SK-N-SH (cell line): ENCODE measurements around the gene SIN3A. TPM values are rescaled to one million over a fixed set of nuclear protein-coding genes. Genes with fewer than 3 reads are reported as not detected.

ENCODE experiments used
- CTCF ChIA-PET: fragments of 300-600, 350-600 bp; formaldehyde crosslinking; extraction: SDS; loops from one replicate; lab custom pipeline; 2021; lab: Yijun Ruan, JAX
- POLR2A ChIA-PET: fragments of 350-600 bp; sonication (Branson Sonifier 250); formaldehyde crosslinking; extraction: SDS; loops from one replicate; lab custom pipeline; 2020; ENCODE audit warnings: antibody characterized with exemption, inconsistent platforms; lab: Yijun Ruan, JAX
- DNase-seq: peaks from one replicate; pipeline ENCODE4 v3.0.0; 2012
- H2AFZ ChIP-seq: fragments of 200-600 bp; sonication (generic); 2 replicates; pipeline ENCODE4 v1.8.1; 2016; ENCODE audit warnings: antibody characterized with exemption, mild to moderate bottlenecking, low read depth
- H3F3A ChIP-seq: fragments of 200-600 bp; sonication (generic); replicated peaks from 2 replicates; pipeline ENCODE3; 2016; ENCODE audit warnings: antibody characterized with exemption, mild to moderate bottlenecking; ENCODE audit not compliant: insufficient read depth
- H3K27ac ChIP-seq, 2 experiments: fragments of 200-500 bp in 1 of 2; fragments of 200-600 bp in 1 of 2; sonication (Bioruptor generic) in 1 of 2; sonication (generic), shearing (Covaris generic) in 1 of 2; 2 replicates each; pipeline versions ENCODE4 v1.5.1 to v1.6.1; 2014 to 2016; ENCODE audit warnings: low read depth in 2 of 2, inconsistent platforms in 1 of 2, low read length in 1 of 2, mild to moderate bottlenecking in 1 of 2, mixed read lengths in 1 of 2
- H3K27me3 ChIP-seq: fragments of 200-600 bp; sonication (generic), shearing (Covaris generic); 2 replicates; pipeline ENCODE4 v1.6.1; 2016; ENCODE audit warnings: mixed run types; ENCODE audit not compliant: insufficient read depth
- H3K36me3 ChIP-seq, 2 experiments: fragments of 200-500 bp in 1 of 2; fragments of 200-600 bp in 1 of 2; sonication (Bioruptor generic) in 1 of 2; sonication (generic) in 1 of 2; replicated peaks in 1 of 2; 2 replicates each; pipeline versions ENCODE3 to v1.5.1; 2014 to 2016; ENCODE audit warnings: low read length in 1 of 2, mild to moderate bottlenecking in 1 of 2; ENCODE audit not compliant: insufficient read depth in 2 of 2, control insufficient read depth in 1 of 2
- H3K4me1 ChIP-seq, 2 experiments: fragments of 200-500 bp in 1 of 2; fragments of 200-600 bp in 1 of 2; sonication (Bioruptor generic) in 1 of 2; sonication (generic), shearing (Covaris generic) in 1 of 2; 2 replicates each; pipeline versions ENCODE4 v1.5.1 to v1.6.1; 2014 to 2016; ENCODE audit warnings: low read depth in 1 of 2, low read length in 1 of 2, mixed run types in 1 of 2; ENCODE audit not compliant: insufficient read depth in 2 of 2, control insufficient read depth in 1 of 2
- H3K4me2 ChIP-seq: fragments of 200-600 bp; sonication (generic), shearing (Covaris generic); 2 replicates; pipeline ENCODE4 v1.6.1; 2017; ENCODE audit warnings: mixed run types
- H3K4me3 ChIP-seq, 2 experiments: fragments of 200-500 bp in 1 of 2; fragments of 200-600 bp in 1 of 2; sonication (Bioruptor generic) in 1 of 2; sonication (generic), shearing (Covaris generic) in 1 of 2; 2 replicates each; pipeline versions ENCODE4 v1.5.1 to v1.8.1; 2014 to 2016; ENCODE audit warnings: low read depth in 2 of 2, inconsistent platforms in 1 of 2, low read length in 1 of 2, mild to moderate bottlenecking in 1 of 2, mixed read lengths in 1 of 2, moderate library complexity in 1 of 2
- H3K79me2 ChIP-seq: fragments of 200-600 bp; sonication (generic); 2 replicates; pipeline ENCODE4 v1.8.1; 2017; ENCODE audit warnings: mild to moderate bottlenecking; ENCODE audit not compliant: insufficient read depth
- H3K9ac ChIP-seq: fragments of 200-600 bp; sonication (generic); 2 replicates; pipeline ENCODE4 v1.6.1; 2017; ENCODE audit warnings: mixed run types
- H3K9me2 ChIP-seq: fragments of 200-600 bp; sonication (generic); 2 replicates; pipeline ENCODE4 v1.6.1; 2017; ENCODE audit warnings: mixed run types
- H3K9me3 ChIP-seq: fragments of 200-600 bp; sonication (generic); 2 replicates; pipeline ENCODE4 v1.6.1; 2017; ENCODE audit warnings: mixed run types, mild to moderate bottlenecking, moderate library complexity
- H4K20me1 ChIP-seq: fragments of 200-600 bp; sonication (generic); 2 replicates; pipeline ENCODE4 v1.6.1; 2017; ENCODE audit warnings: mild to moderate bottlenecking, mixed run types; ENCODE audit not compliant: insufficient read depth
- CHD2 ChIP-seq: fragments of 150-350 bp; IDR thresholded peaks from 2 replicates; pipeline ENCODE4 v1.6.1; 2018; ENCODE audit warnings: low read length; ENCODE audit not compliant: partially characterized antibody
- EP300 ChIP-seq, 2 experiments: IDR thresholded peaks; 2 replicates each; pipeline versions ENCODE4 v1.4.0 to v1.6.1; 2012; ENCODE audit warnings: borderline replicate concordance in 1 of 2, low read depth in 1 of 2, low read length in 1 of 2
- EZH2phosphoT487 ChIP-seq: fragments of 200-600 bp; sonication (generic); IDR thresholded peaks from 2 replicates; pipeline ENCODE4 v1.6.1; 2017; ENCODE audit warnings: low read depth, mixed run types, mild to moderate bottlenecking, antibody characterized with exemption, moderate library complexity, borderline replicate concordance
- FOXJ3 ChIP-seq: sonication (generic); formaldehyde crosslinking; IDR thresholded peaks from 2 replicates; pipeline ENCODE4 v1.5.1; 2020; ENCODE audit warnings: mild to moderate bottlenecking, missing genetic modification reagents
- FOXM1 ChIP-seq: IDR thresholded peaks from 2 replicates; pipeline ENCODE4 v1.4.0; 2012; ENCODE audit warnings: low read depth, mild to moderate bottlenecking
- GABPA ChIP-seq: IDR thresholded peaks from 2 replicates; pipeline ENCODE4 v1.4.0; 2012; ENCODE audit warnings: low read depth, mild to moderate bottlenecking
- JUND ChIP-seq: IDR thresholded peaks from 2 replicates; pipeline ENCODE4 v1.4.0; 2012
- RCOR1 ChIP-seq: fragments of 150-350 bp; IDR thresholded peaks from 2 replicates; pipeline ENCODE4 v1.6.1; 2017; ENCODE audit warnings: antibody characterized with exemption, low read length
- REST ChIP-seq: IDR thresholded peaks from 2 replicates; pipeline ENCODE4 v1.6.1; 2012; ENCODE audit warnings: mild to moderate bottlenecking, low read depth, low read length, moderate library complexity
- RFX5 ChIP-seq: IDR thresholded peaks from 2 replicates; pipeline ENCODE4 v1.6.1; 2012; ENCODE audit warnings: mild to moderate bottlenecking, improper control_type of control experiment, low read length
- SMC3 ChIP-seq: IDR thresholded peaks from 2 replicates; pipeline ENCODE4 v1.6.1; 2012; ENCODE audit warnings: low read depth, low read length, improper control_type of control experiment
- TAF1 ChIP-seq: IDR thresholded peaks from 2 replicates; pipeline ENCODE4 v1.6.1; 2012; ENCODE audit warnings: low read depth, mild to moderate bottlenecking, low read length, moderate library complexity, borderline replicate concordance
- TEAD4 ChIP-seq: IDR thresholded peaks from 2 replicates; pipeline ENCODE4 v1.4.0; 2012; ENCODE audit warnings: mild to moderate bottlenecking, borderline replicate concordance; ENCODE audit not compliant: insufficient read depth
- USF1 ChIP-seq: IDR thresholded peaks from 2 replicates; pipeline ENCODE4 v1.4.0; 2012; ENCODE audit warnings: low read depth, borderline replicate concordance
- USF2 ChIP-seq: fragments of 150-350 bp; IDR thresholded peaks from 2 replicates; pipeline ENCODE4 v1.6.1; 2017; ENCODE audit warnings: antibody characterized with exemption, low read length, low read depth, borderline replicate concordance
- YY1 ChIP-seq: IDR thresholded peaks from 2 replicates; pipeline ENCODE4 v1.4.0; 2012; ENCODE audit warnings: low read depth, mild to moderate bottlenecking
- ZBTB33 ChIP-seq: IDR thresholded peaks from 2 replicates; pipeline ENCODE4 v1.4.0; 2012; ENCODE audit warnings: low read depth, borderline replicate concordance
- WGBS: methylation state at CpG from one replicate; pipeline ENCODE4 v1.1.6; 2017; ENCODE audit warnings: low lambda C conversion rate; 5-methylcytosine and 5-hydroxymethylcytosine counted together
- polyA plus RNA-seq, 3 experiments: library from polyadenylated mRNA; depleted of rRNA; stranded (reverse); fragments of >200 nt; gene quantifications; 2 replicates each; pipeline ENCODE4 v1.2.3, GENCODE V29; 2012
- TF ChIP-seq, protein P1 (sequence below): fragments of 150-350 bp; IDR thresholded peaks from 2 replicates; pipeline ENCODE4 v1.6.1; 2016; ENCODE audit warnings: mild to moderate bottlenecking, low read depth, low read length

The SIN3A gene
- polyA plus RNA-seq, 1 of the 3 experiments (the other 2 are of a cell fraction), result 32.2 TPM

DNA sequence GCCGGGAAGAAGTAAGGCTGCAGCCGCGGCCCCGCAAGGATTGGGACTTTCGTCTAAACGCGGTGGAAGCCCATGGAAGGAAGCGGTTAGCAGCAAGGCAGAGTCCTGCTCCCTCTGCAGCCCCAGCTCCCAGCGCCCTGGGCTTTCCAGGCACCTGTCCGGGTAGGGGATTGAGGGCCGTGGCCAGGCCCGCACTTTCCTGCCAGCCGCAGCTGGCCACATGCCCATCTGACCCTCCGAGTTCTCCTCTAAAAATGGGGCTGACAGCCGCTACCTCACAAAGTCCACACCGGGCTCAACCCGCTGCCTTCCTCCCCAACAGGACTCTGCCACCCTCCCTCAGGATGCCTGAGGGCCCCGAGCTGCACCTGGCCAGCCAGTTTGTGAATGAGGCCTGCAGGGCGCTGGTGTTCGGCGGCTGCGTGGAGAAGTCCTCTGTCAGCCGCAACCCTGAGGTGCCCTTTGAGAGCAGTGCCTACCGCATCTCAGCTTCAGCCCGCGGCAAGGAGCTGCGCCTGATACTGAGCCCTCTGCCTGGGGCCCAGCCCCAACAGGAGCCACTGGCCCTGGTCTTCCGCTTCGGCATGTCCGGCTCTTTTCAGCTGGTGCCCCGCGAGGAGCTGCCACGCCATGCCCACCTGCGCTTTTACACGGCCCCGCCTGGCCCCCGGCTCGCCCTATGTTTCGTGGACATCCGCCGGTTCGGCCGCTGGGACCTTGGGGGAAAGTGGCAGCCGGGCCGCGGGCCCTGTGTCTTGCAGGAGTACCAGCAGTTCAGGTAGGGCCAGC is 102.7 kb downstream of the SIN3A start (continued):
- no peak for TF ChIP-seq TEAD4

DNA sequence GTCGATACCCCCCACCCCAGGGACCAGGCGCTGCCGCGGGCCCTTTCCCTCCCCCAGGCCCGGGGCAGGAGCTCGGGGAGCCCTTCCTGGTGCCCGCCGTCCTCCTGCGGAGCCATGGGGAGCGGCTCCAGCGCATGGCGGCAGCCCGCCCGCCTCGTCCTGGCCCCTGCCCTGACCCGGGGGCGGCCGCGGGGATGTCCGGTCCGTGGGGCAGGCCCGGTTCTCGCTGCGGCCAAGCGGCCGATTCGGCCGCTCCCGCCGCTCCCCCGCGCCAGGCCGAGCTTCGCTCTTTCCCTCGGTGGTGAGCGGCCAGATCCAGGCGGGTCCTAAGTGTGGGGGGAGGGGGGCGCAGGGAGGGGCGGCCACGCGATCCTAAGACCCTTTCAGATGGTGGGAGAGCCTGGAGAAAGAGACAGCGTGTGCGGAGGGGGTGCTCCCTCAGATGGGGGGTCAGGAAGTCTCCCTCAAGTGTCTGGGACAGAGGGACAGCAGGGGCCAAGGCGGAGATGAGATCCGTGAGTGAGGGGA is 103.4 kb downstream of the SIN3A start:
- peak overlapping the region; percentile 70 to 77 for H3K4me3 ChIP-seq
- H3K27me3 ChIP-seq, result no peaks in the 10 kb centered on the region
- DNase-seq, result peak; percentile 78
- H3K9me3 ChIP-seq, result no peaks in the 10 kb centered on the region
- no peaks in the 10 kb centered on the region for H4K20me1 ChIP-seq
- peak overlapping the region; percentile 84; the same call in 1 of the 2 replicates for H2AFZ ChIP-seq
- H3K9ac ChIP-seq, result peak overlapping the region; percentile 74
- H3K27ac ChIP-seq, result peak overlapping the region in 1 of 2 experiments; percentile 73; a peak in 1 of 4 replicates
- no peaks in the 10 kb centered on the region for H3K9me2 ChIP-seq
- no peaks in the 10 kb centered on the region for H3K79me2 ChIP-seq
- WGBS, result 5% methylated on average over 21 of the region's 45 CpGs
- ChIA-PET POLR2A (interaction anchor here (1.6 to 1.8 kb wide), 2 partner anchors 13 to 20 kb away, joined by 7 to 11 read pairs; partner anchors contain the start of genes COMMD4 and MAN2C1), CTCF (interaction anchor here (0.6 to 3.3 kb wide), 2 partner anchors 13 to 20 kb away, joined by 4 to 18 read pairs; partner anchors contain the start of genes COMMD4 and MAN2C1)
- H3K4me2 ChIP-seq, result peak overlapping the region; percentile 98
- H3K36me3 ChIP-seq, result no peaks in the 10 kb centered on the region
- peaks cover 20% of the 10 kb centered on the region for H3F3A ChIP-seq
- TF ChIP-seq YY1 (no peak), FOXM1 (no peak), FOXJ3 (no peak), GABPA (no peak), TAF1 (no peak), SMC3 (no peak), REST (no peak), TEAD4 (no peak), CHD2 (no peak), RFX5 (no peak), EZH2phosphoT487 (no peak), USF1 (no peak), ZBTB33 (no peak), EP300 (IDR thresholded peaks at IDR 0.05; ENCODE audit: borderline replicate concordance in 1 of 2, low read depth in 1 of 2, low read length in 1 of 2) (no peak), JUND (no peak; the same call in 1 of the 2 replicates), USF2 (no peak), RCOR1 (no peak)
- TF ChIP-seq, protein P1, sequence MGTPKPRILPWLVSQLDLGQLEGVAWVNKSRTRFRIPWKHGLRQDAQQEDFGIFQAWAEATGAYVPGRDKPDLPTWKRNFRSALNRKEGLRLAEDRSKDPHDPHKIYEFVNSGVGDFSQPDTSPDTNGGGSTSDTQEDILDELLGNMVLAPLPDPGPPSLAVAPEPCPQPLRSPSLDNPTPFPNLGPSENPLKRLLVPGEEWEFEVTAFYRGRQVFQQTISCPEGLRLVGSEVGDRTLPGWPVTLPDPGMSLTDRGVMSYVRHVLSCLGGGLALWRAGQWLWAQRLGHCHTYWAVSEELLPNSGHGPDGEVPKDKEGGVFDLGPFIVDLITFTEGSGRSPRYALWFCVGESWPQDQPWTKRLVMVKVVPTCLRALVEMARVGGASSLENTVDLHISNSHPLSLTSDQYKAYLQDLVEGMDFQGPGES, result no peak
- peaks cover 0 to 11% of the 10 kb centered on the region in 2 experiments; a peak in 1 of 4 replicates for H3K4me1 ChIP-seq
